Rectal smooth muscle tissue (tissue), 1 donor: Measurements from ENCODE around the gene LRMDA.
"Not testable (repeated sequence)": the region's sequence is repeated elsewhere in the genome, so short reads cannot be mapped to it uniquely, and the experiment has no call there.

ENCODE experiments used
- H3K27ac ChIP-seq: one replicate; pipeline ENCODE4 v1.7.0; 2013; ENCODE audit warnings: low read depth, low read length, inconsistent platforms
- H3K27me3 ChIP-seq: one replicate; pipeline ENCODE4 v1.7.0; 2013; ENCODE audit warnings: low read length; ENCODE audit not compliant: control insufficient read depth, insufficient read depth
- H3K36me3 ChIP-seq: one replicate; pipeline ENCODE4 v1.7.0; 2013; ENCODE audit warnings: low read length; ENCODE audit not compliant: control insufficient read depth, insufficient read depth
- H3K4me1 ChIP-seq: one replicate; pipeline ENCODE4 v1.7.0; 2013; ENCODE audit warnings: low read length; ENCODE audit not compliant: control insufficient read depth, insufficient read depth
- H3K4me3 ChIP-seq: one replicate; pipeline ENCODE4 v1.7.0; 2013; ENCODE audit warnings: low read length
- H3K9ac ChIP-seq: one replicate; pipeline ENCODE4 v1.7.0; 2013; ENCODE audit warnings: low read length

Gene LRMDA

GRCh38 chr10:75753621-75754020, 322.2 kb downstream of the LRMDA start:
- no peak overlapping the region for H3K9ac ChIP-seq
- H3K36me3 ChIP-seq, result no peaks in the 10 kb centered on the region
- H3K4me1 ChIP-seq, result no peaks in the 10 kb centered on the region
- H3K4me3 ChIP-seq, result no peak overlapping the region
- no peak overlapping the region for H3K27ac ChIP-seq
- H3K27me3 ChIP-seq, result no peaks in the 10 kb centered on the region

GRCh38 chr10:75754096-75754831, 322.8 kb downstream of the LRMDA start:
- Histone ChIP-seq H3K9ac (no peak overlapping the region), H3K27me3 (no peaks in the 10 kb centered on the region), H3K4me3 (no peak overlapping the region), H3K27ac (no peak overlapping the region), H3K4me1 (no peaks in the 10 kb centered on the region), H3K36me3 (no peaks in the 10 kb centered on the region)

- no peak overlapping the region for H3K9ac ChIP-seq
- H3K36me3 ChIP-seq, result no peaks in the 10 kb centered on the region
- no peak overlapping the region for H3K27ac ChIP-seq
- no peaks in the 10 kb centered on the region for H3K4me1 ChIP-seq
- no peak overlapping the region for H3K4me3 ChIP-seq
- H3K27me3 ChIP-seq, result no peaks in the 10 kb centered on the region
Observed at GRCh38 chr10:75755528-75755927, 324.1 kb downstream of the LRMDA start.

GRCh38 chr10:75761289-75761688, 329.9 kb downstream of the LRMDA start:
- H3K9ac ChIP-seq, result no peak overlapping the region
- H3K4me3 ChIP-seq, result no peak overlapping the region
- no peaks in the 10 kb centered on the region for H3K27me3 ChIP-seq
- no peak overlapping the region for H3K27ac ChIP-seq
- no peaks in the 10 kb centered on the region for H3K4me1 ChIP-seq
- H3K36me3 ChIP-seq, result no peaks in the 10 kb centered on the region

DNA sequence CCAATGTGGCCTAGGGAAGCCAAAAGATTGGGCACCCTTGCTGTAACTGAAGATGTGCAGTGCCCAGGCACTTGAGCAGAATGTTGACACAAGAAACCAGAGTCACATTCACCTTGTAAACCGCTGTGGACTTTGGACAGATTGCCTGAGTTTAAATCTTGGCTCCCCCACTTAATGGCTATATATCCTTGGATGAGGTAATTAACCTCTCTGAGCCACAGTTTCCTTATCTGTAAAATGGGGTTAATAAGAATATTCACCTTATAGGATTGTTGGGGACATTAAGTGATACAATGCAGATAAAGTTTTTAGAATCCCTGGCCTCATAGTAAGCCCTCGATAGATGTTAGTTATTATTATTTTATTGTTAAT, 331.0 kb downstream of the LRMDA start:
- H3K27ac ChIP-seq, result no peak overlapping the region
- H3K36me3 ChIP-seq, result no peaks in the 10 kb centered on the region
- no peaks in the 10 kb centered on the region for H3K4me1 ChIP-seq

GRCh38 chr10:75763652-75764051, 332.2 kb downstream of the LRMDA start:
- no peaks in the 10 kb centered on the region for H3K36me3 ChIP-seq
- H3K9ac ChIP-seq, result no peak overlapping the region

More for the DNA sequence above, 331.0 kb downstream of the LRMDA start:
- Histone ChIP-seq H3K4me3 (no peak overlapping the region), H3K9ac (no peak overlapping the region), H3K27me3 (no peaks in the 10 kb centered on the region)

GRCh38 chr10:75764974-75765788, 333.8 kb downstream of the LRMDA start:
- H3K4me3 ChIP-seq, result no peak overlapping the region
- no peak overlapping the region for H3K27ac ChIP-seq
- H3K9ac ChIP-seq, result no peak overlapping the region
- H3K36me3 ChIP-seq, result no peaks in the 10 kb centered on the region
- H3K4me1 ChIP-seq, result no peaks in the 10 kb centered on the region
- no peaks in the 10 kb centered on the region for H3K27me3 ChIP-seq

More at GRCh38 chr10:75763652-75764051, 332.2 kb downstream of the LRMDA start:
- Histone ChIP-seq H3K4me1 (no peaks in the 10 kb centered on the region), H3K27me3 (no peaks in the 10 kb centered on the region), H3K27ac (no peak overlapping the region), H3K4me3 (no peak overlapping the region)

- no peaks in the 10 kb centered on the region for H3K4me1 ChIP-seq
- no peak overlapping the region for H3K4me3 ChIP-seq
- H3K9ac ChIP-seq, result no peak overlapping the region
- no peak overlapping the region for H3K27ac ChIP-seq
- no peaks in the 10 kb centered on the region for H3K27me3 ChIP-seq
- no peaks in the 10 kb centered on the region for H3K36me3 ChIP-seq
Observed at GRCh38 chr10:75765789-75766096, 334.3 kb downstream of the LRMDA start.

- no peaks in the 10 kb centered on the region for H3K27me3 ChIP-seq
Observed at GRCh38 chr10:75766106-75766505, 334.7 kb downstream of the LRMDA start.

DNA sequence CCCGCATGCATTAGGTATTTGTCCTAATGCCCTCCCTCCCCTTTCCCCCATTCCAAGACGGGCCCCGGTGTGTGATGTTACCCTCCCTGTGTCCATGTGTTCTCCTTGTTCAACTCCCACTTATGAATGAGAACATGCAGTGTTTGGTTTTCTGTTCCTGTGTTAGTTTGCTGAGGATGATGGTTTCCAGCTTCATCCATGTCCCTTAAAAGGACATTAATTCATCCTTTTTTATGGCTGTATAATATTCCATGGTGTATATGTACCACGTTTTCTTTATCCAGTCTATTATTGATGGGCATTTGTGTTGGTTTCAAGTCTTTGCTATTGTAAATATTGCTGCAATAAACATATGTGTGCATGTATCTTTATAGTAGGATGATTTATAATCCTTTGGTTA, 335.3 kb downstream of the LRMDA start:
- not testable (repeated sequence) for H3K36me3 ChIP-seq, H3K4me3 ChIP-seq, H3K4me1 ChIP-seq, H3K9ac ChIP-seq, H3K27ac ChIP-seq, H3K27me3 ChIP-seq

More at GRCh38 chr10:75766106-75766505, 334.7 kb downstream of the LRMDA start:
- Histone ChIP-seq H3K4me1 (no peaks in the 10 kb centered on the region), H3K4me3 (no peak overlapping the region), H3K9ac (no peak overlapping the region), H3K27ac (no peak overlapping the region), H3K36me3 (no peaks in the 10 kb centered on the region)

GRCh38 chr10:75770626-75771081, 339.2 kb downstream of the LRMDA start:
- H3K4me1 ChIP-seq, result peaks cover 4% of the 10 kb centered on the region
- no peak overlapping the region for H3K9ac ChIP-seq
- no peak overlapping the region for H3K4me3 ChIP-seq
- H3K27ac ChIP-seq, result no peak overlapping the region
- H3K27me3 ChIP-seq, result no peaks in the 10 kb centered on the region
- no peaks in the 10 kb centered on the region for H3K36me3 ChIP-seq

DNA sequence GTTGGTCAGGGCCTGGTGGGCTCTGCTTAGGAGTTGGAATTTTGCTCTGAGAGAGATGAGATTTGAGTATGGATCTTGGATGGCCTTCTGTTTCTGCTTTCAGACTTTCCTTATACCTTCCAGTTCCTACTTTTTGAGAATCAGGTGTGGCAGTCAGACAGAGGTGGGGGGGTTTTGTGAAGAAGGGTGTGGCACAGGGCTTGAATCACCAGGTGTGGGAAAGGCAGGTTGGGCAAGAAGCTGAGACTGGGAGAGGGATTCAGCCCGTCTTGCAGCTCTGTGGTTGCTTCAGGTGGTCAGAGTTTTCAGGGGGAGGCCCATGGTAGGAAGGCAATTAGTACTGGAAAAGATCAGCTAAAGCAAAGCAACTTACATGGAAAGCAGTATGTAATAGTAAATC, 340.2 kb downstream of the LRMDA start:
- H3K27me3 ChIP-seq, result no peaks in the 10 kb centered on the region
- H3K27ac ChIP-seq, result no peak overlapping the region
- H3K9ac ChIP-seq, result no peak overlapping the region
- H3K4me3 ChIP-seq, result no peak overlapping the region
- H3K4me1 ChIP-seq, result peaks cover 4% of the 10 kb centered on the region
- no peaks in the 10 kb centered on the region for H3K36me3 ChIP-seq
